BE2C (cell line): ENCODE data around the gene USP46.

Experiments used
- DNase-seq: peaks from one replicate; pipeline ENCODE4 v3.0.0-alpha.2; 2020
- H3K27me3 ChIP-seq: fragments of 250-450 bp; sonication (Bioruptor Pico); 2 replicates; pipeline ENCODE4 v1.5.1; 2020; ENCODE audit warnings: mild to moderate bottlenecking
- H3K36me3 ChIP-seq: fragments of 250-450 bp; sonication (Bioruptor Pico); 2 replicates; pipeline ENCODE4 v1.5.1; 2020; ENCODE audit warnings: mild to moderate bottlenecking
- H3K4me1 ChIP-seq: fragments of 250-450 bp; sonication (Bioruptor Pico); 2 replicates; pipeline ENCODE4 v1.5.1; 2020
- H3K4me3 ChIP-seq: 2 replicates; pipeline ENCODE4 v1.5.1; 2011; ENCODE audit warnings: low read depth, low read length
- H3K9me3 ChIP-seq: fragments of 250-450 bp; sonication (Bioruptor Pico); 2 replicates; pipeline ENCODE4 v1.5.1; 2020
- TF ChIP-seq, protein P1 (sequence below): IDR thresholded peaks from 2 replicates; pipeline ENCODE4 v1.5.1; 2012; ENCODE audit warnings: mild to moderate bottlenecking, low read depth, low read length

USP46 gene

DNA sequence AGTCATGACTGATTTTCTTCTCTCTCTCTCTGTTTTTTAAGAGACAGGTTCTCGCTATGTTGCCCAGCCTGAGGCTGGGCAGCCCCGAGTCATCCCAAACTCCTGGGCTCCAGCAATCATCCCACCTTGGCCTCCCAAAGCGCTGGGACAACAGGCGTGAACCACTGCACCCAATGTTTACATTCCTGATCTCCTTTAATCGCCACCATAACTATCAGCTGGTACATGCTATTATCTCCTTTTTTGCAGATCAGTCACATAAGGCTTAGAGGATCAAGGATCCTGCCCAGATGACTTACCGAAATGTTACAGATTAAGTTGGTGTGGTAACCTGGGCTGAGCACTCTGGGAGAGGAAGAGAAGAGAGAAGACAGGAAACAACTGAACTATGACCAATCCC, 1.5 kb upstream of the USP46 start:
- DNase-seq: no peak
- Histone ChIP-seq H3K4me1 (no peaks in the 10 kb centered on the region), H3K36me3 (no peaks in the 10 kb centered on the region), H3K4me3 (no peak overlapping the region), H3K27me3 (no peaks in the 10 kb centered on the region), H3K9me3 (no peaks in the 10 kb centered on the region)
- TF ChIP-seq, protein P1, sequence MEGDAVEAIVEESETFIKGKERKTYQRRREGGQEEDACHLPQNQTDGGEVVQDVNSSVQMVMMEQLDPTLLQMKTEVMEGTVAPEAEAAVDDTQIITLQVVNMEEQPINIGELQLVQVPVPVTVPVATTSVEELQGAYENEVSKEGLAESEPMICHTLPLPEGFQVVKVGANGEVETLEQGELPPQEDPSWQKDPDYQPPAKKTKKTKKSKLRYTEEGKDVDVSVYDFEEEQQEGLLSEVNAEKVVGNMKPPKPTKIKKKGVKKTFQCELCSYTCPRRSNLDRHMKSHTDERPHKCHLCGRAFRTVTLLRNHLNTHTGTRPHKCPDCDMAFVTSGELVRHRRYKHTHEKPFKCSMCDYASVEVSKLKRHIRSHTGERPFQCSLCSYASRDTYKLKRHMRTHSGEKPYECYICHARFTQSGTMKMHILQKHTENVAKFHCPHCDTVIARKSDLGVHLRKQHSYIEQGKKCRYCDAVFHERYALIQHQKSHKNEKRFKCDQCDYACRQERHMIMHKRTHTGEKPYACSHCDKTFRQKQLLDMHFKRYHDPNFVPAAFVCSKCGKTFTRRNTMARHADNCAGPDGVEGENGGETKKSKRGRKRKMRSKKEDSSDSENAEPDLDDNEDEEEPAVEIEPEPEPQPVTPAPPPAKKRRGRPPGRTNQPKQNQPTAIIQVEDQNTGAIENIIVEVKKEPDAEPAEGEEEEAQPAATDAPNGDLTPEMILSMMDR: no peak

DNA sequence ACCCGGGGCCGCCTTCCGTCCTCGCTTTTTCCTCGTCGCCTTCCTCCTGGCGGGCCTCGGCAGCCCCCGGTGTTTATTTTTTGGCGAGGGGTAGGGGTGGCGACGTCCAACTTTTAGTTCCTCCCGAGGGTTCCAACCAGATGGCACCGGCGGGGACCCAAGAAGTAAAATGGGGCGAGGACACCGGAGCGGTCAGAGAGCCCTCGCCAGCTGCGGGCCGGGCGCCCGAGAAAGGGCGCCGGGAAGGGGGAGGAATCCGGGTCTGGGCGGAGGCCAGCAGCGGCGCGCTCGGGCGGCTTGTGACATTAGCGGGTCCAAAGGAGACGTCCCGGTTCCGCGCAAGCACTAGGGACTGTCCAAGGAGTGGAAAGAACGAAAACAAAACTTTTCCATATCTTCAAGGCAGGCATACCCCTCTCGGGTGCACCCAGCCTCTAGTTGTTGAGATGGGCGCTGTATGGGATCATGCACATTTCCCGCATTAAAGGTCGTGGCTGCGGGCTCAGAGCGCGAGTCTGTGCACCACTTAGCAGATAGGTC, 691 bp upstream of the USP46 start:
- no peaks in the 10 kb centered on the region for H3K36me3 ChIP-seq
- H3K9me3 ChIP-seq: no peaks in the 10 kb centered on the region
- H3K4me3 ChIP-seq: peak overlapping the region; percentile 80
- DNase-seq: peak; percentile 30
- no peaks in the 10 kb centered on the region for H3K27me3 ChIP-seq
- no peaks in the 10 kb centered on the region; the same call in 1 of the 2 replicates for H3K4me1 ChIP-seq
- TF ChIP-seq, protein P1: no peak

GRCh38 chr4:52658641-52659000, 480 bp downstream of the USP46 start:
- TF ChIP-seq, protein P1: no peak
- no peaks in the 10 kb centered on the region for H3K27me3 ChIP-seq
- DNase-seq: no peak
- no peaks in the 10 kb centered on the region for H3K36me3 ChIP-seq
- peak overlapping the region; percentile 80 for H3K4me3 ChIP-seq
- no peaks in the 10 kb centered on the region for H3K9me3 ChIP-seq
- H3K4me1 ChIP-seq: no peaks in the 10 kb centered on the region; the same call in 1 of the 2 replicates

DNA sequence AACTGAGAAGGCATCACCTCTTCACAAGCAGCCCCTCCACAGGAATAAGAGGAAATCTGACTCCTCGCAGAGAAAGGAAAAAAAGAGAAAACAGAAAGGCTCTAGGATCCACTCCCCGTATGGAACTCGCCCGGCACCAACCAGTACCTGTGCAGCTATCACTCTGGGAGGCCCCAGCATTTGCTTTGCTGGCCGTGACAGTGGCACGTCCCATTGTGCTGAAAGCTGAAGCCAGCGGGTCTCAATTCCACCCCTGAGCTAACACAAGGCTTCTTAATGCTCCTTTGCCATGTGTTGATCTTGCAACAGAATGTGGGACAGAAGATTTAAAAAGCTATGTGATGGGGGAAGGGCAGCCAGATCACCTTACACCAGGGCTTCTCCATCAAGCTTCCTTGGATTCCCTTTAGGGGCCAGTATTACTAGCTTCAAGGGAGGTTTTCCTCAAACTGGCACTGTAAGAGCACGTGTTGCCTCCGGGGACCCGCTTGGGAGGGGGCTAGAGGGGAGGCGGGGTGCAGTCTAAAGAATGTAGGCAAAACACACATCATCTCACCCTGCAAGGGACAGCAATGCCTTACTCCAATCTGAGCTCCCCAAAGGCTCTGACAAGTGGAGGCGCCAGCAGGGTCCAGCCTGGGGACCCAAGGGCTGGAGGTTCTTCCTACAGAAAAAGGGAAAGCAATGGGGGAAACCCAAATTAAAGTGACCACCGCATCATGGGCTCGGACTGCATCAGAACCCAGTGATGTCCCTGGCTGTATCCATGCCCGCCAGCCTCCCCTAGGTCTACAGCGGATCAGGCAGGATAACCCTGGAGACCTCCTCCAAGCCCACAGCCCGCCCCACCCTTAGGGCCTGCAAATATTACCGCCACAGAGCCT, 1.2 kb downstream of the USP46 start:
- H3K4me1 ChIP-seq: no peaks in the 10 kb centered on the region; the same call in 1 of the 2 replicates
- TF ChIP-seq, protein P1: no peak
- H3K9me3 ChIP-seq: no peaks in the 10 kb centered on the region
- no peaks in the 10 kb centered on the region for H3K36me3 ChIP-seq
- H3K4me3 ChIP-seq: peak overlapping the region; percentile 80
- H3K27me3 ChIP-seq: no peaks in the 10 kb centered on the region
- peak; percentile 9 for DNase-seq

DNA sequence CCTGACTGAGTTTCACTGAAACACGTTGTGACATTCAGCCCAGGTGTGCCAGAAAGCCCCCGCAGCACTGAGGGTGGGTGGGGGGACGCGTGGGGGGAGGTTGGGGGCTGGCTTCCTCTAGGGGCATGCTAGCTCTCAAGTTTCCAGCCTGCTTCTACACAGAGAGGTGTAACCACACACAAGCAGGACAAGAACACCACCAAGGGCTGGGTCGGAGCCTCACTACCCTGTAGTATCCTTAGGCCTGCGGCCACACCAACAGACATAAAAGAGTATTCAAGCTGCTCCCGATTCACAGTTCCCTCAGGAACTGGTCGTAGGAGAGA, 1.8 kb downstream of the USP46 start:
- Histone ChIP-seq H3K4me1 (no peaks in the 10 kb centered on the region; the same call in 1 of the 2 replicates), H3K9me3 (no peaks in the 10 kb centered on the region), H3K36me3 (no peaks in the 10 kb centered on the region), H3K27me3 (no peaks in the 10 kb centered on the region), H3K4me3 (no peak overlapping the region)
- no peak for DNase-seq
- TF ChIP-seq, protein P1: no peak

DNA sequence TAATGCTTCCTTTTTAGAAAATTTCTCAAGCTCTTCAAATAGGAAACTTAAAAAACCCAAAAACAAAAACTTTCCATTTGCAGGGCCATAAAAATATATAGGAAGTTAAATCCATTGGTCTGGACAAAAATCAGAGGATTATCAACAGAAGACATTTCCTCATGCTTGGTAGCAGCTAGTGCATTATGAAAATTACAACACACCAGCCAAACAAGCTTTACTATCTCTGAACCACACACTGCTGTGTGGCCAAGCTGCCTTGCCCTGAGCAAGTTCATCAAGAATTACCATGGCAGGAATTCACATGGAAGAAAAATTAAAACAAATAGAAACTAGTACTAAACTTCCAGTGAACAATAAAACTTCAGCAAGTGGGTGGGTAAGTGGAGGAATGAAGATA, 3.6 kb downstream of the USP46 start:
- Histone ChIP-seq H3K36me3 (no peaks in the 10 kb centered on the region), H3K4me3 (no peak overlapping the region), H3K4me1 (no peaks in the 10 kb centered on the region; the same call in 1 of the 2 replicates), H3K27me3 (no peaks in the 10 kb centered on the region), H3K9me3 (no peaks in the 10 kb centered on the region)
- no peak for DNase-seq
- TF ChIP-seq, protein P1: no peak
